HEK293T (cell line): ENCODE data around the gene FMO3.

ENCODE experiments used
- ARNT ChIP-seq: fragments of 450-650 bp; IDR thresholded peaks from 2 replicates; pipeline ENCODE4 v1.6.1; 2017; ENCODE audit warnings: mild to moderate bottlenecking
- BHLHE40 ChIP-seq: fragments of 450-650 bp; IDR thresholded peaks from 2 replicates; pipeline ENCODE4 v1.6.1; 2016; ENCODE audit warnings: mild to moderate bottlenecking, moderate library complexity, borderline replicate concordance
- CTBP1 ChIP-seq: fragments of 450-650 bp; IDR thresholded peaks from 2 replicates; pipeline ENCODE4 v1.6.1; 2016; ENCODE audit warnings: borderline replicate concordance
- ELF4 ChIP-seq: fragments of 450-650 bp; IDR thresholded peaks from 2 replicates; pipeline ENCODE4 v1.6.1; 2017; ENCODE audit warnings: antibody characterized with exemption
- FOXA1 ChIP-seq: fragments of 450-650 bp; IDR thresholded peaks from 2 replicates; pipeline ENCODE4 v1.6.1; 2016; ENCODE audit warnings: mild to moderate bottlenecking
- FOXK2 ChIP-seq: fragments of 450-650 bp; IDR thresholded peaks from 2 replicates; pipeline ENCODE4 v1.6.1; 2016; ENCODE audit warnings: mild to moderate bottlenecking
- HDGF ChIP-seq: fragments of 450-650 bp; IDR thresholded peaks from 2 replicates; pipeline ENCODE4 v1.6.1; 2017; ENCODE audit warnings: antibody characterized with exemption, borderline replicate concordance
- L3MBTL2 ChIP-seq: fragments of 450-650 bp; conservative IDR thresholded peaks from 2 replicates; pipeline ENCODE4 v1.6.1; 2016; ENCODE audit warnings: mild to moderate bottlenecking
- NFRKB ChIP-seq: fragments of 450-650 bp; IDR thresholded peaks from 2 replicates; pipeline ENCODE4 v1.6.1; 2016; ENCODE audit warnings: mild to moderate bottlenecking, moderate library complexity
- SP1 ChIP-seq: fragments of 450-650 bp; IDR thresholded peaks from 2 replicates; pipeline ENCODE4 v1.6.1; 2017
- SUZ12 ChIP-seq: fragments of 450-650 bp; IDR thresholded peaks from 2 replicates; pipeline ENCODE4 v1.6.1; 2016; ENCODE audit warnings: mild to moderate bottlenecking
- TARDBP ChIP-seq: fragments of 450-650 bp; IDR thresholded peaks from 2 replicates; pipeline ENCODE4 v1.6.1; 2016
- ZNF384 ChIP-seq: fragments of 450-650 bp; IDR thresholded peaks from 2 replicates; pipeline ENCODE4 v1.6.1; 2016
- TF ChIP-seq, protein P1 (sequence below): fragments of 450-650 bp; IDR thresholded peaks from 2 replicates; pipeline ENCODE4 v1.6.1; 2016

DNA sequence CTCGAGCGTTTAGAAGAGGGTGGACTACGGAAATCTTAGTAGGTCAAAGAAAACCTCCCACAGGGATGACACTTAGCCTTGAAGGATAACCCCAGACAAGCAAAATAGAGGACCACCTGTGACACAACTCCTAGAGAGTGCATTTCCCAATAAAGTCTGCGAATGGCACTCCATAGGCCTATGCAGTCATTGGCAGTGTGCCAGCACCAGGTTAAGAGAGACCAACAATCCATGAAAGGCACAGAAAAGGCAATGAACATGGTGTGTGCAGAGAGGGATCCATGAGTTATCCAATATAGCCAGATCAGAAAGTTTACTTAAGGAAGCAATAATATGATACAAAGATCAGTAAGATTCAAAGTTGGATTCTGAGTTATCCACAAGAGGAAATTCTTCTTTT, 49.2 kb downstream of the FMO3 start:
- TF ChIP-seq NFRKB (no peak), FOXA1 (no peak), SP1 (no peak), HDGF (no peak), ELF4 (no peak), BHLHE40 (no peak), CTBP1 (no peak), FOXK2 (no peak), L3MBTL2 (no peak), TARDBP (no peak), ARNT (no peak), SUZ12 (no peak), ZNF384 (no peak)
- TF ChIP-seq, protein P1, sequence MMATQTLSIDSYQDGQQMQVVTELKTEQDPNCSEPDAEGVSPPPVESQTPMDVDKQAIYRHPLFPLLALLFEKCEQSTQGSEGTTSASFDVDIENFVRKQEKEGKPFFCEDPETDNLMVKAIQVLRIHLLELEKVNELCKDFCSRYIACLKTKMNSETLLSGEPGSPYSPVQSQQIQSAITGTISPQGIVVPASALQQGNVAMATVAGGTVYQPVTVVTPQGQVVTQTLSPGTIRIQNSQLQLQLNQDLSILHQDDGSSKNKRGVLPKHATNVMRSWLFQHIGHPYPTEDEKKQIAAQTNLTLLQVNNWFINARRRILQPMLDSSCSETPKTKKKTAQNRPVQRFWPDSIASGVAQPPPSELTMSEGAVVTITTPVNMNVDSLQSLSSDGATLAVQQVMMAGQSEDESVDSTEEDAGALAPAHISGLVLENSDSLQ: no peak
